Hematopoietic multipotent progenitor cell treated with erythropoietin and hydrocortisone succinate and interleukin-3 and kit ligand, for 6 days (in vitro differentiated cells): Measurements from ENCODE around the gene MON2.

Source experiments
- DNase-seq: peaks from one replicate; pipeline ENCODE4 v3.0.0-alpha.2; 2015

MON2 gene

DNA sequence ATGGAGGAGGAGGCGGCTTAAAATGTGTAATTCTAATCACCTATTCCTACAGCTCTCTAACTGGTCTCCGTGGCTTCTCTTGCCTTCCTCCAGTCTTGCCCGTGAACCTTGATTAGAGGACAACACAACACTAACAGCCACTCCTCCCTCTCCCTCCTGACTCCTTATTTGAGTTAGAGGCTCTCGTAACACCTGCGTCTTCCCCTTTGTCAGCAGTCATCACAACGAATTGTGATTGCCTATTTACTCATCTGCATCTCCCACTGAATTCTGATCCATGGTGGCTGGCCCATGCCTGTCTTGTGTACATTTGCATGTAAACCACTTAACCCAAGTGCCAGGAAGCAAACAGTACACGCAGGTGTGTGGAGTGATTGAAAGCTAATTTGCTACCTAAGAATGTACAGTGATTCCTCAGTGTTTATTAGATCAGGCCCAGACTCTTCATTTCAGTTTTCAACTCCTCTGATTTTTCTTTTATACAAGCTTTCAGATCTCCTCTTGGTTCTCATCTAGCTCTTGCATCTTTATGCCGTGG, 154.5 kb downstream of the MON2 start:
- DNase-seq, result no peak

DNA sequence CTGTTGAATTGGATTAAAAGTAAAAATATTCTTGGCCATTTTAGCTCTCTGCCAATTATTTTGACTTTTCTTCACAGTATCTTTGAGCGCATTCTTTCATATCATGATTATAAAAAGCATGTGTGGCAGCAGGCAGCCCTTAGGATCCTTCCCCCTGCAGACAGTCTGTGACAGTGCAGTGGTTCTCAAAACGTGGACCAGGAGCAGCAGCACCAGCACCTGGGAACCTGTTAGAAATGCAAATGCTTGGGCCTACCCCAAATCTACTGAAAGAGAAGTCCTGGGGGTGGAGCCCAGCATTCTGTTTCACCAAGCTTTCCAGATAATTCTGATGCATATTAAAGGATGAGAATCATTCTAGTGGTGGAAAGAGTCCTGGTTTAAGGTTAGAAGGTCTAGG, 155.6 kb downstream of the MON2 start:
- no peak for DNase-seq

DNA sequence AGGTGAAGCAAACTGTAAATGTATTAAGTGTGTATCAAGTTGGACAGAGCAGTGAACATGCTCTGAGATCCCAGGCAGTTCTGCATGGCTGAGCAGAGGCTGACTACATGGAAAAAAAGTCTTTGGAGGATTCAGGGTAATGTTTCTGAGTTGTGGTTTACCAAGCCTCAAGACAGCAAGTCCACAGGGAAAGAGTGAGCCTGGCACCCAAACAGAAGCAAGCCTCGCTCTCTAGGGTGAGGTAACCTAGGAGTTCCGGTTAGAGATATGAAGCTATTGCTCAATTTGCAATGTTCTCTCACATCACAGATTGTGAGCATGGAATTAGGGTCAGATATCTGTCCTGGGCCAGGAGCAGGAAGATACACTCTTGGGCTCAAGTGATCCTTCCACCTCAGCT, 158.6 kb downstream of the MON2 start:
- DNase-seq, result peak; percentile 51

DNA sequence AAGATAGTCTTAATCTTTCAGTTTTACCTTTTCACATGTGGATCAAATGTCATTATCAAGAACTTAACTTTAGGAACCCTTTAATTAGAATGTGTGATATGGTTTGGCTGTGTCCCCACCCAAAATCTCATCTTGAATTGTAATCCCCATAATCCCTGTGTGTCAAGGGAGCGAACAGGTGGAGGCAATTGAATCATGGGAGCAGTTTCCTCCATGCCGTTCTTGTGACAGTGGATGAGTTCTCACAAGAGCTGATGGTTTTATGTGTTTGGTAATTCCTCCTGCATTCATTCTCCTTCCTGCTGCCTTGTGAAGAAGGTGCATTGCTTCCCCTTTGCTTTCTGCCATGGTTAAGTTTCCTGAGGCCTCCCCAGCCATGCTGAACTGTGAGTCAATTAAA, 160.6 kb downstream of the MON2 start:
- DNase-seq, result no peak

DNA sequence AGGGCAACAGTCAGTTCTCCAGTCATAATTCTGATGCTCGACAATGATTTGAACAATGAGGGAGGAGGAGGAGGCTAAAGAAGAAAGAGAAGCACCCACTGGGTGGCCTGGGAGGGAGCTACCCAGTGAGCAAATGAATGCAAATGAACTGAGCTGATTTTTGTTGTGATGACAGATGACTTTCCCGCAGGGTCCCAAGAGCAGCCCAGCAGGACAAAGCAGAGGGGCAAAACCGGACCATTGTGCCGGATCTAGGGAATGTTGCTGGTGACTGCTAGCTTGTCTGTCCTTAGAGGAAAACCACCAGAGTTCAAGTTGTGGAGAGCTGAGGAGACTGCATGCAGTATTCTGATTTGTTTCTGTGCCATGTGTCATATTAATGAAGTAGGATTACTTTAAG, 162.8 kb downstream of the MON2 start:
- DNase-seq, result no peak

DNA sequence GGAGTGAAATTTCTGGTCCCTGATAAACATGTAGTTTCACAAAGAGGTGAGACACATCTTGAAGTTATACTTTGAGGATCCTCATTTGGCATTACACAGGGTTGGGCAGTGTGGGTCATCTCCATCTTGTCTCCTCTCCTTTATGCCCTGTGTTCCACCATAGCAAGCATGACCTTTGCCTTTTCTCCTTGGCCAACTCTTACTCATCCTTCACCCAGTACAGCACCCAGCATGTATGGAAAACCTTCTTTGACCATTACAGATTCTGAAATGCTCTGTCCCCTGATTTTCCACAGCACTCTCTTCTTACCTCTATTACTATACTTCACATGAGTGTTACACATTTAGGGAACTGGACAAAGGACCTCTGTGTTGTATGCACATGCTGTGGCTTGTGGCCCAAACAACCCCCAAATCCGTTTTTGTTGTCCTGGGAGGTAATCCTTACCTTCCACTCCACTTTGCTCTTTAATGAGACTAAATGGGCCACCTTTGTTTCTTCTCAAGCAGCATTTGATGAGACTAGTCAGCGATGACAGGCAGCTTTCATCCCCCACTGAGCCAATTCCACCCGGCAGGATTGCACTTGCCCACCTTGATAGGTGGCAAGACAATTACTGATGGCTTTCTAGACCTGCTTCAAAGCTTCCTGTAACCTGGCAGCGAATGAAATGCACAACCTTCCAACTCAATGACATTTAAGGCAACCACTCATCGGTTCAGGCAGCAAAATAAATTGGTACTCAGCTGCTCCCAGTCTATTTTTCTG, 163.5 kb downstream of the MON2 start:
- DNase-seq, result no peak

DNA sequence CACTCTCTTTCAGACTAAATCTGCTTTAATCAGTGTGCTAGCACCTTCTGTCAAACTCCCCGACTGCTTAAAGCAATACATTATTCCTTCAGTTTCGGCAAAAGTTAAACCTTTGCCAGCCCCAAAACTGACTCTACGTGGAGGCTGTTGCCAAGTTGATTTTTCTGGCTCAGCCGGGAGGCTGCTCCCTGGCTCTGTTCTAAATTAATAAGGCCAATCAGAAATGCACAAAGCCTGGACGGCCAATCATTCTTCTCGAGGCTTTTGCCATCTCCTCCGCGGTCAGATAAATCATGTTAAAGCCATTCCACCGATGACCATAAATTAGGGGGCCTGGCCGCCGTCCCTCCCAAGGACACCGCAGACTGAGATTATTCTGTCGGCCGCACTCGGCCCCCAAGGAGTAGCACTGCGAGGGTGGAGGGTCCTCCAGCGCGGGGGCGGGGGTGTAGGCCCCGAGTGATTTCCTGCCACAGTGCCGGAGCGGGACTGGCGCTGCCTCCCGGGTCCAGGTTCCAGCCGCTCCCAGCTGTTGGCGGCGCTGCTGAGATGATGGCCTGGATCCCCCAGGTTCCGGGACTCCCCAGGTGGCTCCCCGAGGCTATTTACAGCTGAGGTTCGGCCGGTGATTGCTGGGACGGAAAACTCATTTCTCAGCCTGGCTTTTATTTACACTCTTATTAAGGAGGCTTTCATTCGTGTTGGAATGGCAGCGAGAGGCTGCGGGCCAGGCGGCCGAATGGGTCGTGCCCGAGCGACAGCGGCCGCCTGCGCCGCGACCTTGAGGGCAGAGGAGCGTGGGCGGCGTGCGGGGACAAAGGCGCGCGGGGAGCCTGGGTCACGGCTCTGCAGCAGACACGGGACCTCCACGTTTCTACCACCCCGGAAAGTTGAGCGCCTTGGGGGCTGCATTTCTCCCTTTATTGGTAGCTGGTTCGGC, 165.1 kb downstream of the MON2 start:
- peak; percentile 35 for DNase-seq

DNA sequence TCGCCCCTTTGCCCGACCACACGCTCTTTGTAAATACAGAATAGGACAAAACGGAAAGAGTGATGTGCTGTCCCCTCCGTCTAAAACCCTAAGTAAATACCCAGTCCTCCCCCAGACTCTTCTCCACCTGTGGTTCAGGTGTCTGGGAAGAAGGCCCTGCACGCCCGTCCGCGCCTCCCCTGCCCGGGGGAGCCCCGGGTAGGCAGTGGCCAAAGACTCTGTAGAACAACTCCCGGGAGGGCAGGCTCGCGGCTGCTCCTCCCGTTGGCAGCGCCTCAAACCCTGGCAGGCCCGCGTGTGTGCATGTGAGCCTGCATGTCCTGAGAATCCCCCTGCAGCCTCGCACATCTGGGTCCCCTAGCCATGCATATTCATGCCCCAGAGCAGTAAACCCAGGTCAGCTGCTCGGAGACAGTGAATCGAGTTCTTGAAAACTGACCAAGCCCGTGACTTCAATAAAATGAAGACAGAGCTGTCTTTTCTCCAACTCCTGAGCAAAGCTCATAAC, 165.8 kb downstream of the MON2 start:
- DNase-seq, result peak; percentile 43

DNA sequence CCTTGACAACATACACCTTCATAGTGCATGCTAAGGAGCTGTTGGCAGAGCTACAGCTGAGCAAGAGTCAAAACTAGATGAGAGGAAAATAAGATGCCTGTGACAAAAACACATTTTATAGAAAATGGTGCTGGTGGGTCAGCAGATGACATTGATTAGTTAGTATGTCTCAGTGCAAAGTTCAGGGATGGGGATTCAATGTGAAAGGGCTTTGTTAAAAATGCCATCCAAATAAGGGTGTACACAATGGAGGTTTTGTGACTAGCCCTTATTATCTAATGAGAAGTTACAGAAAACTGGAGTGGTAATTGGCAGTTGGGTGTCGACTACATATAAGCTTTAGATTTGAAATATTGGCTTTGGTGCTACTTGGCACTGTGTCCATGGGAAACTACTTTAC, 169.0 kb downstream of the MON2 start:
- no peak for DNase-seq

DNA sequence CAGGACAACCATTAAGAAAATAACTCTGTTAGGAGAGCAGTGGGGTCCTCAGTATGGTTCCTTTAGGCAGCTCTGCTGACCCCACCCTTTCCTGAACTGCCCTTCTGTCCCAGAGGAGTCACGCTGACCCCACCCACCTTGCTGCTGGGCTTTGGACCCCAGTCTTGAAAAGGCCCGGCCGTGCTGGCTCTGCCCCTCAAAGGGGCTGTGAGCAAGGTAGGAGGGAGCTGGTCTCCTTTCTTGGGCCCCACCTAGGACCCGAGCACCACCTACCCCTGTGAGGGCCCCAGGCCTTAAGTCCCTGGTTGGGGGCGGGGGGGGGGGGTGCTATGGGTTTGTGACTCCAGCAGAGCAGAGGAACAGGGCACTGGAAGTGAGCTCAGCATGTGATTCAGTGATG, 171.1 kb downstream of the MON2 start:
- DNase-seq, result no peak

DNA sequence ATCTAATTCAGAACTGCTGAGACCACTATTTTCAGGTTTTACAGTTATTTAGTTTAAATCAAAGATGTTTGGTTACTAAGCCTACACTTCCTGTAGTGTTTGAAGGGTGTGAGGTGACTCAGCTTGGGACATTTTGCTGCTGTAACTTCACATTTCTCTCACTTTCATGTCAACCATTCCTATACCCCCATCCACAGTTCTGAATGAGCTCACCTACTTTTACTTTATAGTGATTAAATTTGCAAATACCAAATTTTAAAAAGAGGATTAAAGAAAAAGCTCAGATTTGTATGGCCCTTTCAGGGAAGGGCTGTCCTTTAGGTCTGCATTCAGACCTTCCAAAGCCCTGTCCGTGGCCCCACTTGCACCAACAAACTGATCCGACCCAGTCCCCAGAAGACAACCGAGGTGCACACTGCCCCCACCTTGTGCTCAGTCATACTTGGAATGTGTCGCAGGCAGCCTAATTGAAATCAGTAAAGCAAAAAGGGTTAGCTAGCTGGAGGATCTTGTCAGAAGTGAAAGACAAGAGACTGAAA, 174.4 kb downstream of the MON2 start:
- no peak for DNase-seq

DNA sequence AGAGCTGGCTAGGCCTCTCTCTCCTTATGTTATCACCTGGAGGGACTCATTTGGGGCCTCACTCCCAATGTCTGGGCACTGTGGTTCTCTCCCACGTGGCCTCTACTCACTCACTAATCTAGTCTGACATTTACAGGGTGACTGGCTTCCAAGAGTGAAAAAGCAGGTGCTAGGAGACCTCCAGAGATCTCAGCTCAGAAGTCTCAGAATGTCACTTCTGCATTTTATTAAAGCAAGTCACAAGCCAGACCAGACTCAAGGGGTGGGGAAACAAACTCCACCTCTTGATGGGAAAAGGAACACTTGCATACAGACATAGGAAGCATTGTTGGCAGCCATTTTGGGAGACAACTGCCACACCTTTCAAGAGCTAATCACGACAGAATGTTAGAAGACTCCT, 175.9 kb downstream of the MON2 start:
- peak; percentile 8 for DNase-seq

DNA sequence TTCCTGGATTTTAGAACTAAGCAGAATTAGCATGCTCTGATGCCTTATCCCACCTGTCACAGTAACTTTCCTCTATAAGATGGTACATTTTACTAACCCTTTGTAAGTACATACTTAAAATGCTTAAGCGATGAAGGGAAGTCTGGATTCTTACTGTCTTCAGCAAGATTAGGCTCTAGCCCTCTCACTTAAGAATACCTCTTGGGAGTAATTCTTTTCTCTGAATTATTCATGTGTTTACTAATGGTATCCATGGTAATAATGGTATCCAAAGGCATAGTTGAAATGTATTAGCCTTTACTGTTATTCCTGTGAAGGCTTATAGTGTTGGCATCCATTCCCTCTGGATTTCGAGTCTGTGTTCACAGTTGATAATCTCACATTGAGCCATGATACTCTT, 176.9 kb downstream of the MON2 start:
- DNase-seq, result no peak

DNA sequence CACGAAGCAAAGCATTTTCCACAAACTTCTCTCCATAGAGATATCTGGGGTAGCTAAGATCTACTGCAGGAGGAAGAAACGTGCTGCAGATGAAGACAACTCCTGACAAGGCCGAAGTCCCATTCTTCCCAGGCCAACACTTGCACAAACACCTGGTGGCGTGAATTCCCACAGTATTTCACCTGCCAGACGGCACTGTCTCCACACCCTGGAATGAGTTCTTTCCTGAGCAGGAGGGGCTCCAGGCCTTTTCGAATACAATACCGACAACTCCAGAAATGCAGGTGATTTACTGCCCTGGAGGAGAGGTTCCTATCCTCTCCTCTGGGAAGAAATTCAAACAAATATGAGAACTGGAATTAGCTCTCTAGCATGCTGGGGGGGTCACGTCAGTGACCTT, 179.9 kb downstream of the MON2 start:
- DNase-seq, result no peak

DNA sequence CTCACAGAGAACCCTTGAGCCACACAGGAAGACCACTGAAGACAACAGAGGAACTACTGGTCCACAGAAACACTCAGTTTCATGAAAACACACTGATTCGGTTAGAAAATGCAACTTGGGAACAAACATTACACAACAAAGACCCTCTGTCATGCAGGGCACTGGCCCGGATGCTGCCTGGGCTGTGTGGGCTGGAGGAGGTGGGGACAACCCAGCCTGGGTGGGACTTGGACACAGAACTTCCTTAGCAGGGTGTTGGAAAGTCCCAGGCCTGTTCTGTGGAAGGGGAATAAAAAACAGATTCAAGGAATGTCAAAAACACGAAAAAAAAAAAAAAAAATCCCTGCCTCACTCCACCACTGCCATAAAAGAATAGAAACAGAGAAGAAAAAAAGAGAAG, 181.0 kb downstream of the MON2 start:
- DNase-seq, result no peak

DNA sequence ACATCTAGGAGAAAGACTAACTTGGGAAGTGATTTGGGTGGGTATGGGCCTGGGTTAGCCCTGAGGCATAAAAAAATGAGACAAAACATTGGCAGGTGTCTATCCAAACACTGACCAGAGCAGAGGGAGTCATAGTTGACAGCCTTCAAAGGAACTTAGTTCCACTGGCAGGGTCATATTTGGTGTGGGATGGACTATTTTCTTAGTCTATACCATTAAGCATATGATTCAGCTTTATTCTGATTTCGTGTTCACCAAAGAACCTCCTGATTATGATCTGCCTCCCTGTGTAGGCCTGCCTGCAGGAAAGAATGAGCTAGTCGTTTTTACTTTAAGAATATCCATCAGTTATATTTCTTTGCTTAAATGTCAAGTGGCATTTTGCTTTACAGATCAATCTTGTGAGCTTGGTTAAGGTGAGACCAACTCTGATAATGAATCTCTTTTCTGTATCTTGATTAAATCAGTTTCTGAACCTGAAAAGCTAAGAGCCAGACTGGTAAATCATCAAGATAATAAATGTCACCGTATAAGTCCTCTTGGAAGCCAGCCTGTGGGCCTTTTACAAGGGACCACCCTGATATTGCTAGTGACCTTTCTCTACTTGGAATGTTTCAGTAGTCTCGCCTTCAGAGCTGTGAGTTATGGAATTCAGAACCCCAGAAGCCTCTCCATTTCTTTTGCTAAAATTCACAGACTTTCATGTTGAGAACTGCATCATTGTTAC, 182.9 kb downstream of the MON2 start:
- no peak for DNase-seq
